Muscle of back (tissue), 11 donors: ENCODE results near the gene LRMDA. TPM values are rescaled to one million over a fixed set of nuclear protein-coding genes. Genes with fewer than 3 reads are reported as not detected.

Experiments used
- DNase-seq, 3 donors: peaks; one replicate each; pipeline versions ENCODE4 v3.0.0 to v3.0.0-alpha.2; 2013
- polyA plus RNA-seq, 10 donors: library from polyadenylated mRNA; unstranded; fragments of 120-200 nt; gene quantifications; one replicate each; pipeline ENCODE4 v1.2.1, GENCODE V29; 2013; ENCODE audit not compliant: insufficient read length in 10 of 10

Gene LRMDA
- polyA plus RNA-seq, 10 donors = 3.6 to 9.3 (median 6.0) TPM

- no peak for DNase-seq
Measured at GRCh38 chr10:76328348-76328747, 896.9 kb downstream of the LRMDA start.

- no peak for DNase-seq
Measured at GRCh38 chr10:76329891-76330575, 898.6 kb downstream of the LRMDA start.

DNA sequence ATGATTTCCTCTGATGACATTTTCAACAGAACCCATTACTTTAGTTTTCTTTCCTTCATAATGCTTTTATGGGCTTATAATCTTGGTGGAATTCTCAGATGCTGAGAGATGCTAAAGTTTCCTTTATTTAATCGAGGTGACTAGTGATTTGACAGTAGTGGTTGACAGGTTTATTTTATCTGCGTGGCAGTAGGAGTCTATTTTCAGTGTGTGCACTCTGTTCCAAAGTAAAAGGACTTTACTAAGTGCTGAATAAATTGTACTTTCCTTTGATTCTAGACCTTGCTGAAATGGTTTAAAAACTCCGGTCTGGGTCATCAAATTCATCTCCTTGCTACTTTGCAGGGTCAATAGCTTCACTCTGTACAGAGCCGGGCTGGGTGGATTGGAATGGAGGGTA is 900.3 kb downstream of the LRMDA start:
- DNase-seq = no peak

- DNase-seq = no peak
Measured at GRCh38 chr10:76333326-76333725, 901.9 kb downstream of the LRMDA start.

DNA sequence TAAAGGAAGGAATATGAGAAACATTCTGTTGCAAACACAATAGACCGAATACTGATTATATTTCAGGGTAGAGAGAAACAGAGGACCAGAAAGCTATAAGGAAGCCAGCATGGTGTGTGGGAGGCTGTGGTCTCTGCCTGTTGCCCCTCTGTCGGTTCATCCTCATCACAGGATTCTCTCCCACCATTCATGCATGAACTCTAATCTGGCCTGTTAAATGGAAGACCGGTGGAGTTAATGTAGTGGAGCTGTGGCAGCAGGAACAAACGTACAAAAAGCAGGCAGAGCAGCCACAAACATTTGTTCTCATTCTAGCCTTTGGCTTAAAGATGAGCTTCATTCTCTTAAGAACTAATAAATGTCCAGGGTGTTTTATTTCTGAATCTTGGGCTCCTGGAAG is 902.4 kb downstream of the LRMDA start:
- DNase-seq = no peak

DNA sequence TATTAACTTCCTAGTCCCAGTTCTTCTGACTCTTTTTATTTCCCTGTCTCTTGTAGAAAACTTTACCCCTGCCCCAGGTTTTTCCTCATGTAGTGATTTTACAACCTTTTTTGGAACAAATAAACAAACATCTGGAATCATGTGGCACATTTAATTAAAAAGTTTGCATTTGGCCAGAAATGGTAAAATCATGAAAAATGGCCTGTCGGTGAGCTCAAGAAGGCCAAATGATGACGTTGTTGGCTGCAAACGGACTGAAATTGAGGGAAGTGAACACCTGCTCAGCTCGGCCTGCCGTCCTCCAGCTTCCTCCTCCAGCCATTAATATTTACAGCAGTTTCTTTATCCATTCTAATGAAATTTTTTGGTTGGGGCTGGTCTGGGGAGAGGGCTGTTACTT is 902.8 kb downstream of the LRMDA start:
- peak; percentile 85 to 94 (median 88) for DNase-seq

DNA sequence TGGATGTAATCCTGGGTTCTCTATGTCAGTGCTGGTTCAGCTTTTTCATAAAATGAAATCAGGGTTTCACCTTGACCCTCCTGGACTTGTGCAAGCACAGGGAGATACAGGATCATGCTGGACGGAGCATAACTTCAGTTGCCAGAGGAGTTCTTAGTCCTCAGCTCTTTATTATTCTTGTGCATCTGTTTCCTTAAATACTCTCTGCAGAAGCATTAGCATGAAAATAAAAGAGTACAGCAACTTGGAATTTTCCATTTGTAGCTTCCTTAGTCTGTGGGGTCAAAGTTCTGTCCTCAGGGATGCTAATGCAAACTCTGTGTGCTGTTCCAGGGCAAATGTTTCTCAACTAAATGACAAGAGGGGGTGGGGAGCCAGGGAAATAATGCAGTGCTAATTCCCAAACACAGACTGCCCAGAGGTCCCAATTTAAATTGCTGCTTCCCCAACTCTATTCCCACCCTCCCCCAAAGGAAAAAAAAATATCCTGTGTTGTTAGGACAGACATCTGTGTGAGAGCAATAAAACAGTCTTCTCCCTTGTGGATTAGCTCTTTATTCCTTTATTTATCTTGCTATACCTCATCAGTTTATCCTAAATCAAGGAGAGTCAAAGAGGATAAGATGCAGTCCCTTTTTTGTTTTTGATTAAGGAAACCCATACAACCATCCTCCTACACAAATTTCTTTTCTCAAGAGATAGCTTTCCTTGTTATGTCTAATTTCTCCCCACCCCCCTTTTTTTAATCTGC is 905.0 kb downstream of the LRMDA start:
- DNase-seq = peak; percentile 84 to 96 (median 89)

DNA sequence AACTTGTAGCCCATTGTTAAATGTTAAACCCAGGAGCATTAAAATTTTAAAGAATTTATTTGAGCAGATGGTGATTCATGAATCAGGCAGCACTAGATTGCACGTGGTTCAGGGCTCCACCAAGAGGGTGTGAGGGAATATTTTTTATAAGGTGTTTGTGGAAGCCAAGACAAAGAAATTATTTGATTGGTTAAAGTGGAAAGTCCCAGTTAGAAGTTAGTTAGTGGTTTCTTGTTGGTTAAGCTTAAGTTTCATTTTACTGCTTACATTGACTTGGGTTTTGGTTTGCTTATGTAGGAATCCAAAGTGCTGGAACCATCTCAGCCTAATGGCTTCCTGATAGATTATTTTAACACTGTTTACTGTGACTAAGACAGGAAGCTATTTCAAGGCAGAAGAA is 906.2 kb downstream of the LRMDA start:
- no peak for DNase-seq

DNA sequence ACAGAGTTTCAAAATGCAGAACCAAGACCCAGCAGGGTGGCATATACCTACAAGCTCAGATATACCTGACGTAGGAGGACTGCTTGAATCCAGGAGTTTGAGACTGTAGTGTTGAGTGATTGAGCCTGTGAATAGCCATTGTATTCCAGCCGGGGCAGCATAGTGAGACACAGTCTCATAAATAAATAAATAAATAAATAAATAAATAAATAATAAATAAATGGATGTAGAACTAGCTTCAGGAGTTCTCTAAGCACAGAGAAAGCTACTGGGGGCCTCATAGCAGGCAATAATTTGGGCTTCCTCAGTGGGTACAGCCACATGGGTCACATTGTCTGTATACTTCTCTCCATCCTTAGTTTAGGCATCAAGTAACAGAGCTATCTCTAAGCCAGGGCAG is 906.8 kb downstream of the LRMDA start:
- no peak for DNase-seq

- no peak for DNase-seq
Measured at GRCh38 chr10:76341740-76342139, 910.3 kb downstream of the LRMDA start.

GRCh38 chr10:76342996-76343395 is 911.6 kb downstream of the LRMDA start:
- DNase-seq = no peak

- DNase-seq = no peak
Measured at GRCh38 chr10:76347832-76348231, 916.4 kb downstream of the LRMDA start.

DNA sequence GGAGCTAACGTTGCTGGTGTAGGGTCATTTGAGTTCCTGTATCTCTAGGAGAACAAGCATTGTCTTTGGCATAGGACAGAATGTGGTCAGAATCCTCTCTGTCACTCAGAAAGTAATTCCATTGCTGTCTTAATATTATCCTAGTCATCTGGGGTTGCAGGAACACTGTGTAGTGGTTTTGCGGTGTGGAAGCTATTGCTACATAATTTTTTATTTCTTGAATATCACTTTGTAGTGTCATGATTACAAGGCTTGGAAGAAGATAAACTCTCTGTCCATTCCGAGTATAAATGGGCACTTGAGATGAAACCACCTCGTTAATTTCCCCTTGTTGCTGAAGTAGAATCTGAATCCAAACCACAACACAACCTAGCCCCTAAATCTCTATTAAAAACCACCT is 919.2 kb downstream of the LRMDA start:
- no peak for DNase-seq

GRCh38 chr10:76352300-76352699 is 920.9 kb downstream of the LRMDA start:
- peak in 2 of 3 donors; percentile 18 to 39 for DNase-seq

DNA sequence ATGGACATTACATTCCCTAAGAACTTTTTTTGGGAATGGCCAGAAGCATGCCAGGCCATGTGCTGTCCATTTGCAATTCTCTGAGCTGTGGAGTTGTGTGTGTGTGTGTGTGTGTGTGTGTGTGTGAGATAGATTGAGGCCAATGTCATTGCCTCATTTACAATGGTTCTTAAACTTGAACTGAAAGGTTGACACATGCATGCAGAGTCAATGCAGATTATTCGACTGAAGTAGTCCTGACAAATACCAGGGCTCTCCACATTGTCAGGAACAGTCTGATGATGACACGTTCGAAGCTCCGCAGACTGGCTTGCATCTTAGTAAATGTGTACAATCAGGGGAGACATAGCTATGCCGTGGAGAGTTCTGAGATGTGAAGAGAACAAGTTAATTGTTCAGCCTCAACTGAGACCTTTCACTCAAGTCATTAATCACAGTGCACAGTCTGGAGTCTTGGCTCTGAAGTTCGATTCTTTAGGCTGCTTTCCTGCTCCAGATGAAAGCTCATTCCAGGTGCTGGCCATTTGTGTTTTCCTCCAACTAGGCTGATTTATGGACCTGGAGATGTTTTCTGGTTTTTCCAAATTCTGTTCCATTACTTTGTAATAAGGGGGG is 921.9 kb downstream of the LRMDA start:
- peak; percentile 81 to 95 (median 84) for DNase-seq

- DNase-seq = no peak
Measured at GRCh38 chr10:76354212-76354738, 922.9 kb downstream of the LRMDA start.

- DNase-seq = no peak
Measured at GRCh38 chr10:76354921-76355320, 923.5 kb downstream of the LRMDA start.

DNA sequence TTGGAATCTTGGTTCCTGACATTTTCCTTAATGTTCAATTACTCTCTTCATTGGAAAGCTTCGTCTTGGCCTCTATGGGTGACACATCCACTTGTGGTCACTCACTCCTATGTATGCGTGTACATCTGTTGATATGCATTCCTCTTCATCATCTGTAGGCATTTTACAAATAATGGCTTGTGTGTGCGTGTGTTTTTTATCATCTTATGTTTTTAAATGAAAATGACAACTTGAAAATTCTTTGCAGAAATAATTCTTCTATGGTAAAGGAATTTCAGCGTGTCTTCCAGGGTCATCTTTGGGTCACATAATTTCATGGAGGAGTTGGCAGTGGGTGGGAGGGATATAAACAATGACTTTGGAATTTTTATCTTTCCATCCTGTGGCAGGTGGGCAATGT is 925.1 kb downstream of the LRMDA start:
- peak in 1 of 3 donors; percentile 31 for DNase-seq

DNA sequence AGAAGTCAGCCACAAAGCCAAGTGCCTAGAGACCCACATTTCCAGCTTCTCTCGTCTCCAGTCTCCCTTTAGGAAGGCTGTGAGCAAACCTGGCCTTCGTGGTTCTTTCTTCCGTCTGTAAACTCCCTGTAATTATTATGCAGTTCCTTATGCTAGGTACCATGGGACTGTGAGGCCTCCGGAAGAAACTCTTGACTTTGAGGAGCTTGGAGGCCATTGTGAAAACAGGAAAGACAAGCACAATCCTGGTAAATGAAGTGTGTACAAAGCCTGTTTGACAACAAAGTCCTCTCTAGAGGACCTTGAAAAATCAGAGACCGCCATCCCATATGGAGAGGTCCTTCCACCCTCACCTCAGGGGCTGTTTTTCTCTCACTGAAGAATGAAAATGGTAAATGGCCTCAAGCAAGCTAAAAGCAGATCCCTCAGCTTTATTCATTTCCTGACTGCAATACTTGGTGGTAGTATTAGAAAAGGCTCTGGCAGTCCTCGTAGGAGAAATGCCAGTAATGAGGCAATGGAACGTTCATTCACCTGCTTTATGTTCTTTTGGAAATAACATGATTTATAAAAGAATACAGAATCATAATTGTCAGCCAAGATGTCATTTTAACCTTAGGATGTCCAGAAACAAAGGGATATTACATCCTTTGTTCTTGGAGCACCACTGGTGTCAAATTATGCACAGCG is 926.4 kb downstream of the LRMDA start:
- peak; percentile 26 to 88 (median 63) for DNase-seq

- peak; percentile 12 to 86 (median 51) for DNase-seq
Measured at GRCh38 chr10:76358743-76359395, 927.4 kb downstream of the LRMDA start.

DNA sequence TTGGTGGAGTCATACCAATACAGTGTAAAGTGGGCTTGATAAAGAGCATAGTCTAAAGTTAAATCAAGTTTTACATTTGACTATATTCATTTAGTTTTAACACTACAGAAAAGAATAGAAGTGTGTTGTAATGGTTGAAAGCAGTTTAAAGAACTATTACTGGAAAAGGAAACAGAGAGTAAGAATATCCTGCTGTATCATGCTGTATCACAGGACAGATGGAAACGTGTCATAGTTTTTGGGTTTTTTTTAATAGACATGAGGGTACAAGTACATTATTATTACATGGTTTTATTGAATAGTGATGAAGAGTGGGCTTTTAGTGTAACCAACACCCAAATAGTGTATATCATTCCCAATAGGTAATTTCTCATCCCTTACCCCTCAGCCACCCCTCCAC is 944.3 kb downstream of the LRMDA start:
- DNase-seq = no peak
